H1 (cell line): ENCODE results near the gene FMN2. TPM values are rescaled to one million over a fixed set of nuclear protein-coding genes. Genes with fewer than 3 reads are reported as not detected.

ENCODE experiments used
- CTCF ChIA-PET: fragments of 300-600 bp; sonication (Branson Sonifier 250); formaldehyde crosslinking; loops from one replicate; lab custom pipeline; 2021; ENCODE audit not compliant: partially characterized antibody; lab: Charles Lee
- POLR2A ChIA-PET: fragments of 300-600 bp; sonication (Branson Sonifier 250); formaldehyde crosslinking; loops from one replicate; lab custom pipeline; 2021; ENCODE audit warnings: inconsistent platforms; ENCODE audit not compliant: partially characterized antibody; lab: Charles Lee
- DNase-seq, 2 experiments: peaks; one replicate each; pipeline versions ENCODE4 v3.0.0 to v3.0.0-alpha.2; 2010 to 2022; ENCODE audit warnings: low spot score in 2 of 2, low read depth in 1 of 2, mixed read lengths in 1 of 2
- FAIRE-seq: peaks from 2 replicates; lab custom pipeline; 2011; peaks lifted over from hg19 to GRCh38; lab: Jason Lieb, UNC
- H2AFZ ChIP-seq: 2 replicates; pipeline ENCODE4 v1.8.1; 2012; ENCODE audit warnings: low read length, inconsistent platforms
- H2AK5ac ChIP-seq: 2 replicates; pipeline ENCODE4 v1.6.1; 2013; ENCODE audit warnings: low read depth, low read length
- H2BK120ac ChIP-seq: replicated peaks from 2 replicates; pipeline ENCODE3; 2013; ENCODE audit warnings: low read depth, low read length, inconsistent platforms
- H2BK12ac ChIP-seq: 2 replicates; pipeline ENCODE4 v1.6.1; 2013; ENCODE audit warnings: low read depth, low read length
- H2BK15ac ChIP-seq: 2 replicates; pipeline ENCODE4 v1.6.1; 2013; ENCODE audit warnings: low read length
- H2BK20ac ChIP-seq: 2 replicates; pipeline ENCODE4 v1.6.1; 2013; ENCODE audit warnings: low read length
- H2BK5ac ChIP-seq: 2 replicates; pipeline ENCODE4 v1.6.1; 2013; ENCODE audit warnings: low read depth, low read length
- H3K14ac ChIP-seq: 2 replicates; pipeline ENCODE4 v1.6.1; 2013; ENCODE audit warnings: inconsistent platforms; ENCODE audit not compliant: insufficient read length
- H3K18ac ChIP-seq: 2 replicates; pipeline ENCODE4 v1.6.1; 2013; ENCODE audit warnings: low read length; ENCODE audit errors: extremely low read depth
- H3K23ac ChIP-seq: 2 replicates; pipeline ENCODE4 v1.6.1; 2013; ENCODE audit warnings: inconsistent platforms; ENCODE audit not compliant: insufficient read length
- H3K23me2 ChIP-seq: 2 replicates; pipeline ENCODE4 v1.6.1; 2013; ENCODE audit warnings: low read depth, low read length
- H3K27ac ChIP-seq: 2 replicates; pipeline ENCODE4 v1.6.1; 2011; ENCODE audit warnings: low read depth, low read length, inconsistent platforms
- H3K27me3 ChIP-seq, 4 experiments: replicated peaks in 1 of 4; 1 replicate in 1 of 4; 2 replicates in 3 of 4; pipeline versions ENCODE4 v1.6.1 to v1.8.1; 2011 to 2013; ENCODE audit warnings: low read length in 3 of 4, mild to moderate bottlenecking in 3 of 4, inconsistent platforms in 2 of 4, mixed read lengths in 2 of 4, moderate library complexity in 1 of 4; ENCODE audit not compliant: control insufficient read depth in 3 of 4, insufficient read depth in 3 of 4; ENCODE audit errors: extremely low read depth in 1 of 4
- H3K36me3 ChIP-seq, 4 experiments: 2 replicates each; pipeline versions ENCODE4 v1.6.1 to v1.8.1; 2011 to 2013; ENCODE audit warnings: mild to moderate bottlenecking in 4 of 4, low read length in 3 of 4, moderate library complexity in 2 of 4, control low read depth in 1 of 4, inconsistent platforms in 1 of 4; ENCODE audit not compliant: insufficient read depth in 4 of 4, control insufficient read depth in 2 of 4
- H3K4ac ChIP-seq: replicated peaks from 2 replicates; pipeline ENCODE3; 2013; ENCODE audit warnings: low read length, low read depth, mixed read lengths, inconsistent platforms; ENCODE audit not compliant: insufficient read length
- H3K4me1 ChIP-seq, 4 experiments: replicated peaks in 1 of 4; 1 replicate in 1 of 4; 2 replicates in 3 of 4; pipeline versions ENCODE4 v1.6.1 to v1.8.1; 2011 to 2013; ENCODE audit warnings: low read length in 3 of 4, inconsistent platforms in 2 of 4, mixed read lengths in 1 of 4; ENCODE audit not compliant: insufficient read depth in 4 of 4, control insufficient read depth in 3 of 4
- H3K4me2 ChIP-seq, 2 experiments: 2 replicates each; pipeline versions ENCODE4 v1.6.1 to v1.8.1; 2011 to 2013; ENCODE audit warnings: low read depth in 2 of 2, low read length in 2 of 2, control low read depth in 1 of 2, inconsistent platforms in 1 of 2, mild to moderate bottlenecking in 1 of 2; ENCODE audit not compliant: insufficient read depth in 1 of 2
- H3K4me3 ChIP-seq, 4 experiments: fragments of 200-600, 300-600 bp in 1 of 4; sonication (generic), shearing (Covaris generic), sonication (Bioruptor Twin) in 1 of 4; 2 replicates each; pipeline versions ENCODE4 v1.5.1 to v1.8.1; 2011 to 2016; ENCODE audit warnings: low read length in 4 of 4, low read depth in 3 of 4, control low read depth in 2 of 4, inconsistent platforms in 2 of 4, mild to moderate bottlenecking in 2 of 4, mixed read lengths in 1 of 4, moderate library complexity in 1 of 4; ENCODE audit not compliant: insufficient read depth in 2 of 4; ENCODE audit errors: extremely low read depth in 1 of 4
- H3K56ac ChIP-seq: replicated peaks from 2 replicates; pipeline ENCODE3; 2013; ENCODE audit warnings: low read depth, mild to moderate bottlenecking, mixed read lengths, low read length, inconsistent platforms; ENCODE audit not compliant: insufficient read length
- H3K79me1 ChIP-seq: 2 replicates; pipeline ENCODE4 v1.6.1; 2013; ENCODE audit warnings: low read depth, low read length, control low read depth
- H3K79me2 ChIP-seq, 2 experiments: 2 replicates each; pipeline versions ENCODE4 v1.6.1 to v1.8.1; 2012 to 2013; ENCODE audit warnings: low read length in 2 of 2, mild to moderate bottlenecking in 2 of 2, inconsistent platforms in 1 of 2; ENCODE audit not compliant: insufficient read depth in 2 of 2, control insufficient read depth in 1 of 2
- H3K9ac ChIP-seq, 4 experiments: replicated peaks in 1 of 4; 1 replicate in 1 of 4; 2 replicates in 3 of 4; pipeline versions ENCODE4 v1.6.1 to v1.8.1; 2011 to 2013; ENCODE audit warnings: low read depth in 3 of 4, low read length in 3 of 4, control low read depth in 2 of 4, mild to moderate bottlenecking in 2 of 4, moderate library complexity in 2 of 4, inconsistent platforms in 1 of 4; ENCODE audit errors: extremely low read depth in 1 of 4
- H3K9me3 ChIP-seq, 2 experiments: 2 replicates each; pipeline versions ENCODE4 v1.6.1 to v1.8.1; 2012 to 2013; ENCODE audit warnings: mild to moderate bottlenecking in 2 of 2, moderate library complexity in 2 of 2, control low read depth in 1 of 2, inconsistent platforms in 1 of 2, low read depth in 1 of 2, low read length in 1 of 2, mixed read lengths in 1 of 2; ENCODE audit not compliant: insufficient read depth in 2 of 2
- H4K20me1 ChIP-seq, 2 experiments: replicated peaks in 1 of 2; 2 replicates each; pipeline versions ENCODE3 to v1.8.1; 2011 to 2013; ENCODE audit warnings: inconsistent platforms in 2 of 2, low read length in 2 of 2, mild to moderate bottlenecking in 1 of 2; ENCODE audit not compliant: insufficient read depth in 2 of 2, control insufficient read depth in 1 of 2
- H4K5ac ChIP-seq: 2 replicates; pipeline ENCODE4 v1.6.1; 2013; ENCODE audit warnings: low read length, low read depth, mixed read lengths, inconsistent platforms; ENCODE audit not compliant: insufficient read length
- H4K8ac ChIP-seq: 2 replicates; pipeline ENCODE4 v1.8.0; 2013; ENCODE audit warnings: mild to moderate bottlenecking, moderate library complexity, low read length, inconsistent platforms; ENCODE audit not compliant: insufficient read depth; ENCODE audit errors: extremely low read depth
- H4K91ac ChIP-seq: replicated peaks from 2 replicates; pipeline ENCODE3; 2013; ENCODE audit warnings: low read length, mixed read lengths, inconsistent platforms; ENCODE audit not compliant: insufficient read length
- POLR2A ChIP-seq, 2 experiments: IDR thresholded peaks; 1 replicate in 1 of 2; 2 replicates in 1 of 2; pipeline ENCODE4 v1.6.1; 2011; ENCODE audit warnings: low read depth in 2 of 2, low read length in 2 of 2, mild to moderate bottlenecking in 2 of 2; ENCODE audit errors: control extremely low read depth in 1 of 2
- polyA plus RNA-seq, 7 experiments: library from polyadenylated mRNA; depleted of rRNA in 3 of 7; stranded (reverse) in 5 of 7; unstranded in 2 of 7; fragments of >200 nt in 5 of 7; fragments of 200-250 nt in 2 of 7; gene quantifications; 1 replicate in 5 of 7; 2 replicates in 1 of 7; 4 replicates in 1 of 7; pipeline versions ENCODE4 v1.2.1 to v1.2.3, GENCODE V29; 2011 to 2013; ENCODE audit warnings: missing spikeins in 2 of 7, mixed read lengths in 2 of 7
- total RNA-seq: library from RNA; stranded (reverse); fragmentation: NEBNext Ultra II Directional; extraction: Animal tissue kit (Norgen Biotek cat#: 25700); gene quantifications from 2 replicates; pipeline ENCODE4 v1.2.1, GENCODE V29; 2021

Gene FMN2
- total and polyA plus RNA-seq, 2 of the 8 experiments (the other 6 are each of a cell fraction or from before 2014, with no cell fraction given), result 0.83 to 2.0 TPM

DNA sequence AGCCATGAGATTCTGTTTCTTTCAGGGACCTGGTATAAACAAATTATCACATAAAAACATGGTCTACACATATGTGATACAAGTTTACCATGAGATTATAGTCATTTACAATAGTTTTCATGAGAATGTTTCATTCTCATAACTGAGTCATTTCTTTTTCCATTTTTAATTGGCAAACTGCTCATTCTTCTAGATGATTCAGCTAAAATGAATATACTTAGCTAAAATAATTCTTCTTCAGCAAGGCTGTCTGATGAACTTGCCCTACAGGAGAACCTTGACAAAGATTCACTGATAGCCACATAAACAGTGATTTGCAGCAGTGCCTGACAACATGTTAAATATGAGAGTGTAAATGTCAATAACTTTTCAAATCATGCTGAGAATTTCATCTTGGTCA lies 253.2 kb downstream of the FMN2 start:
- H3K4ac ChIP-seq, result no peak overlapping the region
- DNase-seq (no peak), FAIRE-seq (no peak)
- CTCF ChIA-PET, result no interaction called here
- no peak overlapping the region for H4K8ac ChIP-seq
- no peaks in the 10 kb centered on the region for H3K27me3 ChIP-seq
- H3K4me1 ChIP-seq, result no peaks in the 10 kb centered on the region
- no peak overlapping the region for H4K91ac ChIP-seq
- H2BK20ac ChIP-seq, result no peak overlapping the region
- POLR2A ChIA-PET, result no interaction called here
- H2AFZ ChIP-seq, result no peak overlapping the region
- H3K23ac ChIP-seq, result no peak overlapping the region
- no peak overlapping the region for H3K27ac ChIP-seq
- H3K18ac ChIP-seq, result no peak overlapping the region
- H3K79me1 ChIP-seq, result no peaks in the 10 kb centered on the region
- no peak overlapping the region for H3K4me2 ChIP-seq
- no peak overlapping the region for H3K4me3 ChIP-seq
- no peaks in the 10 kb centered on the region for H3K36me3 ChIP-seq
- no peak overlapping the region for H2BK5ac ChIP-seq
- no peaks in the 10 kb centered on the region for H4K20me1 ChIP-seq
- no peak for TF ChIP-seq POLR2A (IDR thresholded peaks at IDR 0.05; ENCODE audit: control extremely low read depth in 1 of 2, low read depth in 2 of 2, low read length in 2 of 2)
- H2BK15ac ChIP-seq, result no peak overlapping the region
- no peak overlapping the region for H3K14ac ChIP-seq
- H3K79me2 ChIP-seq, result no peaks in the 10 kb centered on the region
- no peak overlapping the region for H3K56ac ChIP-seq
- H3K9me3 ChIP-seq, result no peaks in the 10 kb centered on the region
- no peak overlapping the region for H3K9ac ChIP-seq
- no peak overlapping the region for H2AK5ac ChIP-seq
- H2BK120ac ChIP-seq, result no peak overlapping the region
- H2BK12ac ChIP-seq, result no peak overlapping the region
- no peaks in the 10 kb centered on the region for H3K23me2 ChIP-seq
- no peak overlapping the region for H4K5ac ChIP-seq
